Urinary bladder (tissue), 4 donors: ENCODE results near the gene RPS16. TPM values are rescaled to one million over a fixed set of nuclear protein-coding genes. Genes with fewer than 3 reads are reported as not detected.

ENCODE experiments used
- DNase-seq: peaks from one replicate; pipeline ENCODE4 v3.0.0-alpha.2; 2015; ENCODE audit errors: extremely low spot score
- H3K27ac ChIP-seq: one replicate; pipeline ENCODE4 v1.5.1; 2013; ENCODE audit warnings: low read depth, mild to moderate bottlenecking, moderate library complexity
- H3K36me3 ChIP-seq: one replicate; pipeline ENCODE4 v1.6.1; 2013; ENCODE audit warnings: mild to moderate bottlenecking, moderate library complexity; ENCODE audit not compliant: insufficient read depth
- H3K4me1 ChIP-seq: one replicate; pipeline ENCODE4 v1.6.1; 2013; ENCODE audit warnings: mild to moderate bottlenecking, moderate library complexity; ENCODE audit not compliant: insufficient read depth
- H3K4me3 ChIP-seq: one replicate; pipeline ENCODE4 v1.5.1; 2013; ENCODE audit warnings: low read depth, low read length
- whole genome bisulfite sequencing: extraction: QIAGEN DNeasy Blood & Tissue Kit; methylation state at CpG from one replicate; pipeline ENCODE4 v1.1.7; 2013; 5-methylcytosine and 5-hydroxymethylcytosine counted together
- polyA plus RNA-seq: library from polyadenylated mRNA; stranded (reverse); fragments of 200-250 nt; gene quantifications from one replicate; pipeline ENCODE4 v1.2.3, GENCODE V29; 2013
- small RNA-seq: library from RNA; depleted of rRNA; stranded (forward); fragments of <200 nt; gene quantifications from one replicate; pipeline ENCODE3, GENCODE V24; 2014
- total RNA-seq: library from RNA; depleted of rRNA; stranded (reverse); fragments of >200 nt; gene quantifications from one replicate; pipeline ENCODE4 v1.2.3, GENCODE V29; 2014
- donor health status: healthy with polysubstance abuse.
- donor health status: healthy.

Gene RPS16
- total and polyA plus RNA-seq, 2 donors: 27.7 to 3,259 TPM

GRCh38 chr19:39389631-39390414, 45.9 kb downstream of the RPS16 start:
- H3K4me3 ChIP-seq: peak overlapping the region; percentile 61
- H3K36me3 ChIP-seq: no peaks in the 10 kb centered on the region
- no peak for DNase-seq
- 68% methylated on average over 13 of the region's 13 CpGs for WGBS
- no peaks in the 10 kb centered on the region for H3K4me1 ChIP-seq
- peak overlapping the region; percentile 96 for H3K27ac ChIP-seq

- H3K4me1 ChIP-seq: no peaks in the 10 kb centered on the region
- no peak overlapping the region for H3K27ac ChIP-seq
- no peak for DNase-seq
- no peaks in the 10 kb centered on the region for H3K36me3 ChIP-seq
- no peak overlapping the region for H3K4me3 ChIP-seq
- 91% methylated on average over 5 of the region's 5 CpGs for WGBS
These were observed 47.1 kb downstream of the RPS16 start for GRCh38 chr19:39388657-39389056.

GRCh38 chr19:39386557-39386956, 49.2 kb downstream of the RPS16 start:
- WGBS: 82% methylated on average over 7 of the region's 7 CpGs
- no peak for DNase-seq
- H3K4me1 ChIP-seq: no peaks in the 10 kb centered on the region
- no peaks in the 10 kb centered on the region for H3K36me3 ChIP-seq
- no peak overlapping the region for H3K4me3 ChIP-seq
- no peak overlapping the region for H3K27ac ChIP-seq

- no peaks in the 10 kb centered on the region for H3K36me3 ChIP-seq
- DNase-seq: no peak
- 79% methylated on average over 20 of the region's 20 CpGs for WGBS
- H3K4me3 ChIP-seq: no peak overlapping the region
- no peaks in the 10 kb centered on the region for H3K4me1 ChIP-seq
- no peak overlapping the region for H3K27ac ChIP-seq
These were observed 49.9 kb downstream of the RPS16 start for GRCh38 chr19:39385629-39386411.

- no peak overlapping the region for H3K4me3 ChIP-seq
- DNase-seq: no peak
- no peak overlapping the region for H3K27ac ChIP-seq
- no peaks in the 10 kb centered on the region for H3K36me3 ChIP-seq
- no peaks in the 10 kb centered on the region for H3K4me1 ChIP-seq
- WGBS: 60% methylated on average over 9 of the region's 9 CpGs
These were observed 50.7 kb downstream of the RPS16 start for GRCh38 chr19:39384839-39385568.

Small RNA genes lying within 50 kb of the gene (small RNA-seq; reads per million reads assigned to genes)
- gene MIR4530: not detected

Other genes with a start within 250 kb of the RPS16 start
- gene NCCRP1, start 239.0 kb downstream of the RPS16 start, total RNA-seq: 1.1 TPM
- gene NCCRP1, start 239.0 kb downstream of the RPS16 start, polyA plus RNA-seq: 0.38 TPM
- gene SYCN, start 231.7 kb downstream of the RPS16 start, total RNA-seq: not detected
- not detected for gene SYCN, start 231.7 kb downstream of the RPS16 start, polyA plus RNA-seq
- not detected for gene IFNL3, start 190.9 kb downstream of the RPS16 start, total RNA-seq
- not detected for gene IFNL3, start 190.9 kb downstream of the RPS16 start, polyA plus RNA-seq
- gene IFNL4, start 187.1 kb downstream of the RPS16 start, total RNA-seq: not detected
- gene IFNL4, start 187.1 kb downstream of the RPS16 start, polyA plus RNA-seq: not detected
- gene IFNL2, start 167.6 kb downstream of the RPS16 start, total RNA-seq: not detected
- gene IFNL2, start 167.6 kb downstream of the RPS16 start, polyA plus RNA-seq: not detected
- not detected for gene IFNL1, start 139.5 kb downstream of the RPS16 start, total RNA-seq
- not detected for gene IFNL1, start 139.5 kb downstream of the RPS16 start, polyA plus RNA-seq
- gene LRFN1, start 115.1 kb downstream of the RPS16 start, total RNA-seq: 0.48 TPM
- 1.7 TPM for gene LRFN1, start 115.1 kb downstream of the RPS16 start, polyA plus RNA-seq
- 12.3 TPM for gene GMFG, start 99.9 kb downstream of the RPS16 start, total RNA-seq
- gene GMFG, start 99.9 kb downstream of the RPS16 start, polyA plus RNA-seq: 34.3 TPM
- 37.3 TPM for gene SAMD4B, start 93.5 kb downstream of the RPS16 start, total RNA-seq
- 118 TPM for gene SAMD4B, start 93.5 kb downstream of the RPS16 start, polyA plus RNA-seq
- 11.7 TPM for gene PAF1, start 44.8 kb downstream of the RPS16 start, total RNA-seq
- gene PAF1, start 44.8 kb downstream of the RPS16 start, polyA plus RNA-seq: 52.8 TPM
- gene MED29, start 44.6 kb downstream of the RPS16 start, total RNA-seq: 14.8 TPM
- gene MED29, start 44.6 kb downstream of the RPS16 start, polyA plus RNA-seq: 50.0 TPM
- gene ZFP36, start 29.1 kb downstream of the RPS16 start, total RNA-seq: 13.0 TPM
- 759 TPM for gene ZFP36, start 29.1 kb downstream of the RPS16 start, polyA plus RNA-seq
- 28.9 TPM for gene PLEKHG2, start 23.3 kb downstream of the RPS16 start, total RNA-seq
- gene PLEKHG2, start 23.3 kb downstream of the RPS16 start, polyA plus RNA-seq: 30.5 TPM
- gene SUPT5H, start 9.6 kb upstream of the RPS16 start, total RNA-seq: 24.8 TPM
- 85.8 TPM for gene SUPT5H, start 9.6 kb upstream of the RPS16 start, polyA plus RNA-seq
- gene TIMM50, start 44.9 kb upstream of the RPS16 start, total RNA-seq: 24.0 TPM
- gene TIMM50, start 44.9 kb upstream of the RPS16 start, polyA plus RNA-seq: 52.1 TPM
- not detected for gene DLL3, start 63.0 kb upstream of the RPS16 start, total RNA-seq
- not detected for gene DLL3, start 63.0 kb upstream of the RPS16 start, polyA plus RNA-seq
- gene SELENOV, start 79.2 kb upstream of the RPS16 start, total RNA-seq: 0.37 TPM
- gene SELENOV, start 79.2 kb upstream of the RPS16 start, polyA plus RNA-seq: not detected
- gene EID2B, start 96.9 kb upstream of the RPS16 start, total RNA-seq: 5.3 TPM
- 6.9 TPM for gene EID2B, start 96.9 kb upstream of the RPS16 start, polyA plus RNA-seq
- 10.9 TPM for gene EID2, start 104.2 kb upstream of the RPS16 start, total RNA-seq
- 13.8 TPM for gene EID2, start 104.2 kb upstream of the RPS16 start, polyA plus RNA-seq
- gene LGALS13, start 166.6 kb upstream of the RPS16 start, total RNA-seq: not detected
- not detected for gene LGALS13, start 166.6 kb upstream of the RPS16 start, polyA plus RNA-seq
- gene LGALS16, start 220.0 kb upstream of the RPS16 start, total RNA-seq: not detected
- gene LGALS16, start 220.0 kb upstream of the RPS16 start, polyA plus RNA-seq: not detected